SK-N-SH (cell line): ENCODE measurements around the gene FXR2. TPM values are rescaled to one million over a fixed set of nuclear protein-coding genes. Genes with fewer than 3 reads are reported as not detected.

Experiments
- CTCF ChIA-PET: fragments of 300-600, 350-600 bp; formaldehyde crosslinking; extraction: SDS; loops from one replicate; lab custom pipeline; 2021; lab: Yijun Ruan, JAX
- POLR2A ChIA-PET: fragments of 350-600 bp; sonication (Branson Sonifier 250); formaldehyde crosslinking; extraction: SDS; loops from one replicate; lab custom pipeline; 2020; ENCODE audit warnings: antibody characterized with exemption, inconsistent platforms; lab: Yijun Ruan, JAX
- DNase-seq: peaks from one replicate; pipeline ENCODE4 v3.0.0; 2012
- H2AFZ ChIP-seq: fragments of 200-600 bp; sonication (generic); 2 replicates; pipeline ENCODE4 v1.8.1; 2016; ENCODE audit warnings: antibody characterized with exemption, mild to moderate bottlenecking, low read depth
- H3F3A ChIP-seq: fragments of 200-600 bp; sonication (generic); replicated peaks from 2 replicates; pipeline ENCODE3; 2016; ENCODE audit warnings: antibody characterized with exemption, mild to moderate bottlenecking; ENCODE audit not compliant: insufficient read depth
- H3K27ac ChIP-seq, 2 experiments: fragments of 200-500 bp in 1 of 2; fragments of 200-600 bp in 1 of 2; sonication (Bioruptor generic) in 1 of 2; sonication (generic), shearing (Covaris generic) in 1 of 2; 2 replicates each; pipeline versions ENCODE4 v1.5.1 to v1.6.1; 2014 to 2016; ENCODE audit warnings: low read depth in 2 of 2, inconsistent platforms in 1 of 2, low read length in 1 of 2, mild to moderate bottlenecking in 1 of 2, mixed read lengths in 1 of 2
- H3K27me3 ChIP-seq: fragments of 200-600 bp; sonication (generic), shearing (Covaris generic); 2 replicates; pipeline ENCODE4 v1.6.1; 2016; ENCODE audit warnings: mixed run types; ENCODE audit not compliant: insufficient read depth
- H3K36me3 ChIP-seq, 2 experiments: fragments of 200-500 bp in 1 of 2; fragments of 200-600 bp in 1 of 2; sonication (Bioruptor generic) in 1 of 2; sonication (generic) in 1 of 2; replicated peaks in 1 of 2; 2 replicates each; pipeline versions ENCODE3 to v1.5.1; 2014 to 2016; ENCODE audit warnings: low read length in 1 of 2, mild to moderate bottlenecking in 1 of 2; ENCODE audit not compliant: insufficient read depth in 2 of 2, control insufficient read depth in 1 of 2
- H3K4me1 ChIP-seq, 2 experiments: fragments of 200-500 bp in 1 of 2; fragments of 200-600 bp in 1 of 2; sonication (Bioruptor generic) in 1 of 2; sonication (generic), shearing (Covaris generic) in 1 of 2; 2 replicates each; pipeline versions ENCODE4 v1.5.1 to v1.6.1; 2014 to 2016; ENCODE audit warnings: low read depth in 1 of 2, low read length in 1 of 2, mixed run types in 1 of 2; ENCODE audit not compliant: insufficient read depth in 2 of 2, control insufficient read depth in 1 of 2
- H3K4me2 ChIP-seq: fragments of 200-600 bp; sonication (generic), shearing (Covaris generic); 2 replicates; pipeline ENCODE4 v1.6.1; 2017; ENCODE audit warnings: mixed run types
- H3K4me3 ChIP-seq, 2 experiments: fragments of 200-500 bp in 1 of 2; fragments of 200-600 bp in 1 of 2; sonication (Bioruptor generic) in 1 of 2; sonication (generic), shearing (Covaris generic) in 1 of 2; 2 replicates each; pipeline versions ENCODE4 v1.5.1 to v1.8.1; 2014 to 2016; ENCODE audit warnings: low read depth in 2 of 2, inconsistent platforms in 1 of 2, low read length in 1 of 2, mild to moderate bottlenecking in 1 of 2, mixed read lengths in 1 of 2, moderate library complexity in 1 of 2
- H3K79me2 ChIP-seq: fragments of 200-600 bp; sonication (generic); 2 replicates; pipeline ENCODE4 v1.8.1; 2017; ENCODE audit warnings: mild to moderate bottlenecking; ENCODE audit not compliant: insufficient read depth
- H3K9ac ChIP-seq: fragments of 200-600 bp; sonication (generic); 2 replicates; pipeline ENCODE4 v1.6.1; 2017; ENCODE audit warnings: mixed run types
- H3K9me2 ChIP-seq: fragments of 200-600 bp; sonication (generic); 2 replicates; pipeline ENCODE4 v1.6.1; 2017; ENCODE audit warnings: mixed run types
- H3K9me3 ChIP-seq: fragments of 200-600 bp; sonication (generic); 2 replicates; pipeline ENCODE4 v1.6.1; 2017; ENCODE audit warnings: mixed run types, mild to moderate bottlenecking, moderate library complexity
- H4K20me1 ChIP-seq: fragments of 200-600 bp; sonication (generic); 2 replicates; pipeline ENCODE4 v1.6.1; 2017; ENCODE audit warnings: mild to moderate bottlenecking, mixed run types; ENCODE audit not compliant: insufficient read depth
- ELF1 ChIP-seq: IDR thresholded peaks from 2 replicates; pipeline ENCODE4 v1.4.0; 2012
- EZH2phosphoT487 ChIP-seq: fragments of 200-600 bp; sonication (generic); IDR thresholded peaks from 2 replicates; pipeline ENCODE4 v1.6.1; 2017; ENCODE audit warnings: low read depth, mixed run types, mild to moderate bottlenecking, antibody characterized with exemption, moderate library complexity, borderline replicate concordance
- FOXJ3 ChIP-seq: sonication (generic); formaldehyde crosslinking; IDR thresholded peaks from 2 replicates; pipeline ENCODE4 v1.5.1; 2020; ENCODE audit warnings: mild to moderate bottlenecking, missing genetic modification reagents
- GABPA ChIP-seq: IDR thresholded peaks from 2 replicates; pipeline ENCODE4 v1.4.0; 2012; ENCODE audit warnings: low read depth, mild to moderate bottlenecking
- MEF2A ChIP-seq: IDR thresholded peaks from 2 replicates; pipeline ENCODE4 v1.4.0; 2012; ENCODE audit warnings: low read depth, borderline replicate concordance
- NFIC ChIP-seq: IDR thresholded peaks from 2 replicates; pipeline ENCODE4 v1.4.0; 2012; ENCODE audit warnings: borderline replicate concordance
- NRF1 ChIP-seq: IDR thresholded peaks from 2 replicates; pipeline ENCODE4 v1.6.1; 2012; ENCODE audit warnings: low read depth, mild to moderate bottlenecking, low read length
- PBX3 ChIP-seq: IDR thresholded peaks from 2 replicates; pipeline ENCODE4; 2012
- POLR2AphosphoS5 ChIP-seq: IDR thresholded peaks from 2 replicates; pipeline ENCODE4 v1.6.1; 2012; ENCODE audit warnings: low read depth, low read length
- REST ChIP-seq: IDR thresholded peaks from 2 replicates; pipeline ENCODE4 v1.6.1; 2012; ENCODE audit warnings: mild to moderate bottlenecking, low read depth, low read length, moderate library complexity
- RXRA ChIP-seq: IDR thresholded peaks from 2 replicates; pipeline ENCODE4 v1.4.0; 2012; ENCODE audit warnings: low read depth, mild to moderate bottlenecking, borderline replicate concordance
- SMC3 ChIP-seq: IDR thresholded peaks from 2 replicates; pipeline ENCODE4 v1.6.1; 2012; ENCODE audit warnings: low read depth, low read length, improper control_type of control experiment
- TAF1 ChIP-seq: IDR thresholded peaks from 2 replicates; pipeline ENCODE4 v1.6.1; 2012; ENCODE audit warnings: low read depth, mild to moderate bottlenecking, low read length, moderate library complexity, borderline replicate concordance
- TCF12 ChIP-seq: IDR thresholded peaks from 2 replicates; pipeline ENCODE4 v1.4.0; 2012
- YY1 ChIP-seq: IDR thresholded peaks from 2 replicates; pipeline ENCODE4 v1.4.0; 2012; ENCODE audit warnings: low read depth, mild to moderate bottlenecking
- WGBS: methylation state at CpG from one replicate; pipeline ENCODE4 v1.1.6; 2017; ENCODE audit warnings: low lambda C conversion rate; 5-methylcytosine and 5-hydroxymethylcytosine counted together
- polyA plus RNA-seq, 3 experiments: library from polyadenylated mRNA; depleted of rRNA; stranded (reverse); fragments of >200 nt; gene quantifications; 2 replicates each; pipeline ENCODE4 v1.2.3, GENCODE V29; 2012
- TF ChIP-seq, protein P1 (sequence below): IDR thresholded peaks from 2 replicates; pipeline ENCODE4 v1.4.0; 2012; ENCODE audit warnings: low read depth, borderline replicate concordance

FXR2 gene
- polyA plus RNA-seq, 1 of the 3 experiments (the other 2 are of a cell fraction) = 56.4 TPM

DNA sequence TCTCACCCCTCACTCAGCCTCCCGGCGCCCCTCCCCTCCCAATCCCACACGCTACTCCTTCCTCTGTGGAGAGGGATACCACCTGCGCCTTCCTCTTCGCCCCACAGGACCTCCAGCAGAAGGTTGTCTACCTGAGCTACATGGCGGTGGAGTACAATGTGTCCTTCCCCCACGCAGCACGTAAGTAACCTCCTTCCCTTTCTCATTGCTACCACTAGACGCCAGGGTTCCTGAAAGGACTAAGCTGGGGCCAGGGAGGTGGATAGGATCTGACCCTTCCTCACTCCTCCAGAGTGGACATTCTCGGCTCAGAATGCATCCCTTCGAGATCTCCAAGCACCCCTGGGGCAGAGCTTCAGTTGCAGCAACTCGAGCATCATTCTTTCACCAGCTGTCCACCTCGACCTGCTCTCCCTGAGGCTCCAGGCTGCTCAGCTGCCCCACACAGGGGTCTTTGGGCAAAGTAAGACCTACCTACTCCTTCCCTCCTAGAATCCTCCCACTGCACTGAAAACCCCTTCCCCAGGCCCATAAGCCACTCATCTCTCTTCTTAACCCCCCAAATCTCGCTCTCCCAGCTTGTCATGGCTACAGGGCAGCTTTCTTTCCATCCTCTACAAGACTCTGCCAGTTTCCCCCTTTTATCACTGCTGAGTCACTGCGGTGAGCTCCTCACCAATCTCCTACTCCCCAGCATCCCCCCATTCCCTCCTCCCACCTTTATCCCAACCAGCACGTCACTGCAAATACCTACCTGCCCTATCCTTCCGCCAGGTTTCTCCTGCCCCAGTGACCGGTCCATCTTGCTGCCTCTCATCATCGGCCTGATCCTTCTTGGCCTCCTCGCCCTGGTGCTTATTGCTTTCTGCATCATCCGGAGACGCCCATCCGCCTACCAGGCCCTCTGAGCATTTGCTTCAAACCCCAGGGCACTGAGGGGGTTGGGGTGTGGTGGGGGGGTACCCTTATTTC is 33.8 kb downstream of the FXR2 start:
- H4K20me1 ChIP-seq = peaks cover 33% of the 10 kb centered on the region
- H3K4me3 ChIP-seq = no peak overlapping the region
- no peak overlapping the region for H2AFZ ChIP-seq
- H3K36me3 ChIP-seq = peaks cover 31 to 35% of the 10 kb centered on the region in 2 experiments
- H3K9ac ChIP-seq = no peak overlapping the region
- peaks cover 22 to 24% of the 10 kb centered on the region in 2 experiments; a peak in 2 of 4 replicates for H3K4me1 ChIP-seq
- H3K9me3 ChIP-seq = no peaks in the 10 kb centered on the region
- no peak for DNase-seq
- peaks cover 42% of the 10 kb centered on the region for H3F3A ChIP-seq
- H3K9me2 ChIP-seq = no peaks in the 10 kb centered on the region
- H3K27me3 ChIP-seq = no peaks in the 10 kb centered on the region
- ChIA-PET CTCF (interaction anchor here (1.2 to 2.5 kb wide), 3 partner anchors 8 to 107 kb away, joined by 3 to 18 read pairs (median 10); partner anchors contain the start of genes FXR2, SOX15, TP53 and WRAP53), POLR2A (interaction anchor here (0.9 to 2.4 kb wide), 3 partner anchors 8 to 106 kb away, joined by 3 to 5 read pairs (median 3); partner anchors contain the start of genes FXR2 and TP53)
- H3K27ac ChIP-seq = no peak overlapping the region
- TF ChIP-seq MEF2A (no peak), SMC3 (no peak), NRF1 (no peak), GABPA (no peak), RXRA (no peak), FOXJ3 (CRISPR knock-in tag) (no peak), NFIC (no peak), YY1 (no peak), TAF1 (no peak), POLR2AphosphoS5 (no peak), TCF12 (no peak), PBX3 (no peak), REST (no peak), EZH2phosphoT487 (no peak), ELF1 (no peak)
- TF ChIP-seq, protein P1, sequence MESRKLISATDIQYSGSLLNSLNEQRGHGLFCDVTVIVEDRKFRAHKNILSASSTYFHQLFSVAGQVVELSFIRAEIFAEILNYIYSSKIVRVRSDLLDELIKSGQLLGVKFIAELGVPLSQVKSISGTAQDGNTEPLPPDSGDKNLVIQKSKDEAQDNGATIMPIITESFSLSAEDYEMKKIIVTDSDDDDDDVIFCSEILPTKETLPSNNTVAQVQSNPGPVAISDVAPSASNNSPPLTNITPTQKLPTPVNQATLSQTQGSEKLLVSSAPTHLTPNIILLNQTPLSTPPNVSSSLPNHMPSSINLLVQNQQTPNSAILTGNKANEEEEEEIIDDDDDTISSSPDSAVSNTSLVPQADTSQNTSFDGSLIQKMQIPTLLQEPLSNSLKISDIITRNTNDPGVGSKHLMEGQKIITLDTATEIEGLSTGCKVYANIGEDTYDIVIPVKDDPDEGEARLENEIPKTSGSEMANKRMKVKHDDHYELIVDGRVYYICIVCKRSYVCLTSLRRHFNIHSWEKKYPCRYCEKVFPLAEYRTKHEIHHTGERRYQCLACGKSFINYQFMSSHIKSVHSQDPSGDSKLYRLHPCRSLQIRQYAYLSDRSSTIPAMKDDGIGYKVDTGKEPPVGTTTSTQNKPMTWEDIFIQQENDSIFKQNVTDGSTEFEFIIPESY = no peak
- 89% methylated on average over 23 of the region's 23 CpGs for WGBS
- peaks cover 72% of the 10 kb centered on the region for H3K79me2 ChIP-seq
- no peak overlapping the region for H3K4me2 ChIP-seq
